NCI-H187 (cell line): Measurements from ENCODE around the gene ATE1.
A peak's percentile ranks its signal among the peaks of the same experiment; 100 is the strongest.
"Not testable (repeated sequence)": the region's sequence is repeated elsewhere in the genome, so short reads cannot be mapped to it uniquely, and the experiment has no call there.

Experiments used
- DNase-seq, 2 experiments: peaks; one replicate each; lab custom pipeline; 2025; lab: John Stamatoyannopoulos, UW

The ATE1 gene

DNA sequence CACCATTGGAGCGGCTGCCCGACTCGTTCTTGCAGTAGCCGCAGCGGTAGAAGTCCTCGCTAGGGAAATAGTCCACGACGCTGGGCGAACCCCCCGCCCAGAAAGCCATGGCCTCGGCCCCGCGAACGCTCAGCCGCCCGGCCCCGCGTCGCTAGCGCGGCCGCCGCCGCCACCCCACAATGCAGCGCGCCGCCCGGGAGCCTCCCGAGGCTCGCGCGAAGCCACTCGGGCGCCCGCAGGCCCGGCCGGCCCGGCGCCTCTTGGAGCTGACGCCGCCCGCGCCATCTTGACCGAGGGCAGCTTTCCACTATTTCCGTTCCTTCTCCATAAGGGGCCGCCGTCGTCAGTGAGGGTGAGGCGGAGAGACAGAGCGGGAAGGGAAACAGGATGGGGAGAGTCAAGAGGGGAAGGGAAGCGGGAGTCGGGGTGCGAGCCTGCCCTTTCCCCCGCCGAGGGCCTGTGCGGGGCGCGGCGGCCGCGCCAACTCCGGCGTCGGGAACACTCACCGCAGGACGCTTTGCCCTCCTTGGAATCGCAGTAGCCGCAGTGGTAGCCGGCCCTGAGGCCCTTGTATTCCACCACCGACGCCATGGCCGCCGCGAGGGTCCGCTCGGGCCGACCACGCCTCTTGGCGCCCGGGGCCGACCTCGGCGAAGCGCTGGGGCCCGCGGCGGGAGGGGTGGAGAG lies at the start of gene ATE1:
Gene ATE1 (minus strand): TSS at position 191 of the 687 bp plus-strand sequence. CDS start 82 bp downstream, at position 109.
- peak; percentile 42 to 78 for DNase-seq

DNA sequence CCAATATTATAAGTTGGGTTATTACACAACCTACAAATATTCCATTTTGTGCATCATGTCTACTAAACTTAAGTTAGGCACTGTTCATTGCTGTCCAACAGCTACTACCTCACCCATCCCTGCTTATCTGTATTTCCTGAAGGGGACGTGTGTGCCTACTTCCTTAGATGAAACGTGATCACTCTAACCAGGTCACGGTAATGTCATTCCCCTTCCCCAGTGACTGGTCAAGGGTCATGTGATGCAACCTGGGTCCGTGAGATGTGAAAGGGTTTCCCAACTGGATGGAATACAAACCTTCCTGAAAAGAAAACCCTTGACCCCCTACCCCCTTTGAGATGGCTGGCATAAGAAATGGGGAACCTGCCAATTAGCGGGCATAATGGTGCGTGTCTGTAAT lies 48.8 kb upstream of the ATE1 start:
- DNase-seq = no peak

DNA sequence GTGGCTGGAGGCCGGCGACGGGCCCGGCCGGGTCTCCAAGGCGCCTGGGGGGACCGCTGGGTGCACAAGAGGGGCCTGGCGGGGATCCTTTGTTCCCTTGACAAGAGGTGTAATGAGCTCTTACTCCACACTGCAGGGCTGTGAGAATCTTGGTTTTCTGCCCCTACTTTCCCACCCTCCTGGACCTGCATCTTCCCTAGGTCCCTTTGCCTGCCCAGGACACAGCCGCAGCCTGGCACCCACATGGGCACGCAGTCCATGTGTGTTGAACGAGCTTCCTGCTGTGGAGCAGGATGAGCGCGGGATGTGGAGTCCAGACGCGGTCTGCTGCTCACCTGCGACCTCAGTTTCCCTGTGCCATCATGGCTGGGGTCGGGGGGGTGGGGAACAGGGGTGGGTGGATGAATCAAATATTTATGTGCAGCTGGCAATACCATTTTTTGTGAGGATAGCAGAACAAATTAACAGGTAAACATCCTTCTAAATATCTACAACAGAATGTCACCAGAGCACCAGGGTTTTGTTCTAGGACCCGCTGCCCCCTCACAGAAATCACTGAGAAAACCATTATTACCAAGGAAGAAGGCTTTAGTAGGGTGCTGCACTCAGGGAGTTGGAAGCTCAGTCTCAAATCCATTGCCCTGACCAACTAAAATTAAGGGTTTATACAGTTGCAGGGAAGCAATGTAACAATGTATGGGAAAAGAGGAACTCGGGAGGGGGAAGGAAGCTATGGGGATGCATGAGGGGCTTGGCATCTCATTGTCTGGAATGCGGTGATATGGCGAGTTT lies 47.7 kb upstream of the ATE1 start:
- no peak for DNase-seq

DNA sequence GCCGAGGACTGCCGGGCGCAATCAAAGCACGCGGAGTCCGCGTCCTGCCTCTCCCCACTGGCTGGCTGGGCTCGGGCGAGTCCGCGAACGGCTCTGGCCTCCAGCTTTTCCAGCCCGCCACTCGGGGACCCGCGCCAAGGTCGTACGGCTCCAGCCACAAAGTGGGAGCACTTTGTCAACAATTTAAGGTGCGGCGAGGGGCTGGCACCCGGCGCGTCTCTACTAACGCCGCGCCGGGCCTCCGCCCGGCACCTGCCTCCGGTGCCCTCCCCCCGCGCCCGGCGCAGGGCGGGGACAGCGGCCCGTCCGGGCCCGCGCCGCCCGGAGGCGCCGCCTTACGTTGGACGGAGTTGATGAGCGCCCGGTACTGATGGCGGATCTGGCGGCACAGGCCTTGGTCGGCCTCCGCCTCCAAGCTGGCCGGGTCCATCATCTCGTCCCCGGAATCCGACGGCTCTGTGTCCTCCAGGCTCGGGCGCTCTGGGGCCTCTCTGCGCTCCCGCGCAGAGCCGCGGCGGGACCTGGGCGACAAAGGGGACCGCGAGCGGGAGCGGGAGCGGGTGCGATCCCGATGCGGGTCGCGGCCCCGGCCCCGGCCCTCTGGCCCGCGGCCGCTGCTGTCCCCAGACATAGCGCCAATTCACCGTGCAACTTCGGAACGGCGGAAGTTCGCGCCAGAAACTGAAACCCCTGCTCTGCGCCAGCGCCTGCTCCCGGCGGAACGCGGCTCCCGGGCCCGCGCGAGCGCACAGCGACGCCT lies 46.9 kb upstream of the ATE1 start, which contains the start of gene NSMCE4A:
Gene NSMCE4A (minus strand): TSS at position 683 of the 760 bp plus-strand sequence. CDS start 52 bp downstream, at position 631.
- DNase-seq = peak; percentile 37 to 46

DNA sequence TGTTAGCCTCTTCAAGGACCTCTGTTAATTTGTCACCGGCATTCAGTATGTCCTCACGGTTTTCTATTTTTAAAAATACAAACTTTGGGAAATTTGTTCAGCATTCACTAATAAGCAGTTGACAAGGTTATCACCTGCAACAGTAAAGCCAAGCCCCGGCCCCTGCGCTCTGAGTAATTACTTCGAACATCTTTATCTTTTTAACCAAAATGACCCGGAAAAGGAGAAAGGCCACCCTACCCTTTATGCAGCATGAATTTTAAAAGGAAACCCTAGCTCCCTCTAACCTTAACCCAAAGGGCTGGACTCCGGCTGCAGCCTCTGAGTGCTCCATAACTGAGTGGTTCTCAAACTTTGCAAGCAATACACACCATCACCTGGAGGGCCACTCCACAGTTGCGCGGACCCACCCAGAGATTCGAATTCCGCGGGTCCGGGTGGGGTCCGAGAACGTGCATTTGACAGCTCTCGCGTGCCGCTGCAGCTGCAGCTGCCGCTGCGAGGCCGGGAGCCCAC lies 46.2 kb upstream of the ATE1 start:
- DNase-seq = no peak

DNA sequence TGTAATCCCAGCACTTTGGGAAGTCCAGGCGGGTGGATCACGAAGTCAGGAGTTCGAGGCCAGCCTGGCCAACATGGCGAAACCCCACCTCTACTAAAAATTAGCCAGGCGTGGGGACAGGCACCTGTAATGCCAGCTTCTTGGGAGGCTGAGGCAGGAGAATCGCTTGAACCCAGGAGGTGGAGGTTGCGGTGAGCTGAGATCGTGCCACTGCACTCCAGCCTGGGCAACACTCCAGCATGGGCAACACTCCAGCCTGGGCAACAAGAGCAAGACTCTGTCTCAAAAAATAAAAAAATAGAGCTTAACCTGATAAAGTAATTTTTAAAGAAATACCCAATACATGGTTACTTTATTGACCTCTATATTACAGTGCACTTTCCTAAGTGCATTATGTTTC lies 41.3 kb upstream of the ATE1 start:
- DNase-seq = not testable (repeated sequence)

DNA sequence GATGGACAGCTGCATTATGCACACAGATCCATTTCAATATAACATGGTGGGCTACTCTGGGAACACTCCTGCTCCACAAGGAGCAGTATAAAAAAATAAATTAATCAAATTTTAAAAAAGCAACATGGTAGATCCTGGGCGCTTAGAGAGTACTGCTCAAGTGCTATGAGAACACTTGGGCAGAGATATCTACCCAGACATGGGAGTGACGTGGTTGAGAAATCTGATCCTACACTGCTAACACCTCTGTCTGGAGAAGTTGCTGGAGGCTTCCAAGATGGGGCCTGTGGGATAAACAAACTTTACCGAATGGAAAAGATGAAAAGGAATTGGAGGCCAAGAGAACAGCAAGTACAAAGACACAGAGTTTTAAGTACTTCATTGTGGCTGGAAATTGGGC lies 38.2 kb upstream of the ATE1 start:
- DNase-seq = no peak

DNA sequence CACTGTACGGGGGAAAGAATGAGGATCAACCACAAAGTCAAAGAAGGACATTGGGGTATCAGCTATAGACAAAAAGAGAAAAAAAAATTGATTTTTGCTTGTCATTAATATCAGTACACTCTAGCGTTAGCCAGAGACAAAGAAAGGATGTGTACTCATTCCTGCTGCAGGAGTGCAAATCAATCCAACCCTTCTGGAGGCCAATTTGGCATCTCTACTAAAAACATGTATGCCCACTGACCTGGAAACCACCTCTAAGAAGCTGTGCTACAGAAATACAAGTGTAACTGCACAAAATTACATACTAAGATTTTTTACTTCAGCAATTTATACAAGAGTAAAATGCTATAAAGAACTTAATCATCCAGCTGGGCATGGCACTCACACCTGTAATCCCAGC lies 33.6 kb upstream of the ATE1 start:
- DNase-seq = no peak

DNA sequence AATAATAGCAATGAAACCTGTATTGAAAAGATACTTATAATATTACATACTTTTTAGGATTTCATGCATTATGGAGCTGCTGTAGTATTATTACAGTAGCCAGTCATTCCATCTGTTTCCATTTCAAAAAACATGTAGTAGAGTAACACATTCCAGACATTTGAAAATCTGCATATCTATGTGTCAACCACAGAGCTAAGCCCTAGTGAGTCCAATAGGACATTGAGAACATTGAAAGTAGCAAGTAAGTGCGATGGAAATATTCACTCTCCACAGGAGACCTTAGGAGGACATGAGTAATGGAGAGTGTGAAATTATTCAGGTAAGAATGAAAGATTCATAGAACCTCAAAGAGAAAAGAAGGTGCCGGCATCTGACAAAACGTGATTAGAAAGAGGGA lies 31.8 kb upstream of the ATE1 start:
- DNase-seq = no peak

DNA sequence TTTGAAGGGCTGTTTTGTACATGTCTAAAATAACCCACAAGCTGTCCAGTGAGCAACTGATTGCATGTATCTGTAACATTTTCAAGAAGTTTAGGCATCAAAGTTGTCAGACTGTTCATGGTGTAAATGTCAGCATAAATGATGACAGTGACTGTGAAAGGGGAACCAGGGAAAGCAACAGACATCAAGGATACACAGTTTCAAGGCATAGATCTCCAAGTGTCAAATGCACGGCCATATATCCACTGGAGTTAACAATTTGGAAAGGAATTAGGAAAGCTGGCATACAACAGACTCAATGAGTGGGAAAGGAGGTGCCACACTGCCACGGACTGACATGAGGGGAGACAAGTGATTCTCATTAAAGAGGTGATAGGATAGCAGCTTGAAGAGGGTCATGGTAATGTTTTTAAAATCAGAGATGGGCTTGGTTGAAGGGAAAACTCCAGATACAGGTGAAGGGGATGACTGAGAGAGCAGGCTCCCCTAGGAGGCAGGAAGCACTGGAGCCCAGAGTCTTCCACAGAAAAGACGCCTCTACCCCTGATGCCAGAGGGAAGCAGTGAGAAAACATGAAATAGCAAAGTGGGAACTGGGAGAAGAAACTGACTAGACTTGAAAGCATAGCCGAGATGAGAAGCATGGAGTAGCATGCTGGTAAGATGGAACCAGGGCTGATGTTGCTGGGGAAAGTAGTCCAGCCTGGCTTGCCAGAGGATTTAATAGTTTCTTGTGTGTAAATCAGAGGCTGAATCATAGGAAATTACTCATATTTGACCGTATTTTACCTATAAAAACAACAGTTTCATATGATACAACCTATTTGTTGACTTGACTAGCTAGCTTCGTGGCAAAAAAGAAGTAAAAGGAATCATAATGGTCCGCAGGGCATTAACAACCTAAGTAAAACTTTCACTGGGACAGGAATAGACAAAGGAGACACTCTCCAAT lies 28.6 kb upstream of the ATE1 start:
- DNase-seq = no peak

DNA sequence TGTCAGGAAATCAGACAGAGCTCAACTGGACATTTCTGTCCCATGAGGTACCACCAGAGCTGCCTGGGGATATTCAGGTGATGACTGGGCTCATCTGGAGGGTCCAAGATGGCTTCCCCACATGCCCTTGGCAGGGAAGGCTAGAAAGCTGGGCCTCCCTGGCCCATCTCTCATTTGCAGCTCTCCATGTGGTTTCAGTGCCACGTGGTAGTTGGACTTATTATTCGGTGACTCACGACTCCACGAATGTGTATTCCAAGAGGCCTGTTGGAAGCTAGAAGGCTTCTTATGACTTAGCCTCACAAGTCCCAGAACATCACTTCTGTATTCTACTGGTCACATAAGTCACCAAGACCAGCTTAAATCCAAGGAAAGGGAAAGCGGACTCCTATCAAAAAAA lies 24.4 kb upstream of the ATE1 start:
- DNase-seq = no peak

DNA sequence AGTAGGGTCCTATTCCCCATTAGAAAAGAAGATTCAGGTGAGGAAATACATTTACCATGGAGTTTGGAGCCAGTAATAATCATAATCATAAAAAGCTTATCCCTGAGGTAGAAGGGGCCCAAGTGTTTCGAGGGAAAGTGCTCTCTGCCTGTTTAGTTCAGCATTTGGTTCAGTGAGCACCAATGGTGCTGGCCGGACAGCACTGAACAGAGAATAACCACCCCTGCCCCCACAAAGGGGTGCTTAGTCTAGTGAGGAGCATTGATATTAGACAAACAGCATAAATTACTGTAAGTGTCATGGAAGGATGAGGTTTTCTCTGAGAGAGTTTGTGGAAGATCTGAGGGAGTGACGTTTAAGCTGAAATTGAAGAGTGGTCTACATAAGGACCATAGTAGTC lies 21.6 kb upstream of the ATE1 start:
- no peak for DNase-seq

DNA sequence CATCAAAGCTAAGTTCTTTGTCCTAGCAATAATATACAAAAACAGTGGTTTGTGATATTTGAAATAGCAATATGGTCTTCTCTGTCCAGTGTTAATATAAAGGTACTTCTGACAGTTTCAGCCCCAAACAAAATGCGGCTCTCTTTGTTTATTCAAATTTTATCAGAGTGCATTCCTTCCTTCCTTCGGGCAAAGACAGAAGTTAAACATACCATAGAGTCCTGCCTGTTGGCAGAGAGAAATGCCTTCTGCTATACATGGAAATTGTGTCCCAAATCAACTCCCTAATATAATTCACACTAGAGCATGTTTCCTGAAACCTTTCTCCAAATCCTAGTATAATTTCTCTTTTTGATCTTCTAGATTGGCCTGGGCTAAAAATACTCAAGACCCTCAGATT lies 21.2 kb upstream of the ATE1 start:
- DNase-seq = no peak

DNA sequence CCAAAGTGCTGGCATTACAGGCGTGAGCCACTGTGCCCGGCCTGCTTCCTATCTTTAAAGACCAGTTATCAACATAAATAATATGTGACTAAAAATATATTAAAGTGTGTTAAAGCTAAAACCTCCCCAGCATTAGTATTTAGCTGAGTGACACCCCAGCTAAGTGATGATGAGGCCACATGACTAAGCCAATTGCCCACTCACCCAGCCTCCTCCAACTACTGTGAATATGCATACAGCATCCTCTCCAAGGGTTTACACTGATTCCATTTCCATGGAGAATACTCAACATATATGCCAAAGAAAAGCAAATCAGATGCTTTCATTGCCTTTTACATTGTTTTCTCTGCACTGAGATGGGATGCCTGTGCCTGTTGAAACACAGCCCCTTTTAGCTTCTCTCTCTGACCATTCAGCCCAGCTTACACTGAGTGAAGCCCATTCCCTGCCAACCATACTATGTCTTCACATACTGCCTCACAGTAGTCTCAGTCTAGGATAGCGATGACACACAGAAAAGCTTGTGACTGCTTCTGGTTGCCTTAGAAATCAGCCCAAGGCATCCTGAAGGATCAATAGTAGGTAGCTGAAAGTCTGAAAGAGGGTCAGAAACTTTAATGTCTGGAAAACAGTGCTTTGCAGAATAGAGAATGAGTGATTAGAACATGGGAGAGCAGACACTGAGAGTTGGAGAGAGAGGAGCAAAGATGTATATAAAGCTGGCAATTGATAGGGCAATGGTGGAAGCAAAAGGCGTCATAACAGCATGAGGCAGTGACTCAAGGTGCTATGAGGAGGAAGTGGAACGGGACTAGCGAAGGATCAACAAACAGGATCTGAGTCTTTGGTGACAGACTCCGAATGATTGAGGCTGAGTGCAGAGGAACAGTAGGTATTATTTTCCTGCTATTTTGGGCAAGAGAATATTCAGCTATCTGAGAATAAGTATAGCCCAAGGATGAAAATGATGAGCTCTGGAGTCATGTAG lies 19.8 kb upstream of the ATE1 start:
- no peak for DNase-seq

DNA sequence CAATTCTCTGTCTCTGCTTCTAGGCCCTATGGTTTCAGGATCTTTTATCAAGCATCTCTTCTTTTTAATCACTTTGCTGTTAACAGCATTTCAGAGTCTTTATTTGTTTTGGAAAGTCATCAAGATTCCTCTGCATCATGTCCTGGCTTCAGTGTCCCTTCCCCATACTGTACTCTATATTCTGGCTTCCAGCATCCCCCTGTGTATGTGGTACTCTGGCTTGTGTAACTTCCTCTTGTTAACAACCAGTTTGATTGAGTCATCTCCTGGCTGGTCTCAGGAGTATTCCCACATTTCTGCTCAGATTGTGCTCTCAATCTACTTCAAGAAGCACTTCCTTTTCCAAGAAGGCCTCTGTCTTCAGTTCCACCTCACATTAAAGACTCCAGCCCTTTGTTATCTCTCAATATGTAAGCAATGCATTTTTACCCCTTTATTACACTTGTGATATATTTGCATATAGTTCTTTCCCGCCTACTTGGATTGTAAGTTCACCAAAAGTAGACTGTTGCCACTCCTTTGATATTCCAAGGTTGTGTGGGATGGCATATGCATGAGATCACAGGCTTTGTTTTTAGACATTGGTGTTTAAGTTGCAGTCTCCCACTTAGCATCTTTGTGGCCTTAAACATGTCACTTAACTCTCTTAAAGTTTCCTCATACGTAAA lies 15.1 kb upstream of the ATE1 start:
- no peak for DNase-seq

DNA sequence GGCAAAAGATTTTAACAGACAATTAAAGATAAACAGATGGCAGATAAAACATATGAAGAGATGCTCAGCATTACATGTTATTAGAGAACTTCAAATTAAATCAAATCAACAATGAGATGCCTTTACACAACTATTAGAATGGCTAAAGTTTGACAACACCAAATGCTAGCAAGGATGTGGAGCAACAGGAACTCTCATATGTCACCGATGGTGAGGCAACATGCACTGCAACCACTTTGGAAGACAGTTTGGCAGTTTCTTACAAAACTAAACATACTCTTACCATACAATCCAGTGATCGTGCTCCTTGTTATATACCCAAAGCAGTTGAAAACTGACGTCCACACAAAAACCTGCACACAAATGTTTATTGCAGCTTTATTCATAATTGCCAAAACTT lies 13.7 kb upstream of the ATE1 start:
- no peak for DNase-seq

DNA sequence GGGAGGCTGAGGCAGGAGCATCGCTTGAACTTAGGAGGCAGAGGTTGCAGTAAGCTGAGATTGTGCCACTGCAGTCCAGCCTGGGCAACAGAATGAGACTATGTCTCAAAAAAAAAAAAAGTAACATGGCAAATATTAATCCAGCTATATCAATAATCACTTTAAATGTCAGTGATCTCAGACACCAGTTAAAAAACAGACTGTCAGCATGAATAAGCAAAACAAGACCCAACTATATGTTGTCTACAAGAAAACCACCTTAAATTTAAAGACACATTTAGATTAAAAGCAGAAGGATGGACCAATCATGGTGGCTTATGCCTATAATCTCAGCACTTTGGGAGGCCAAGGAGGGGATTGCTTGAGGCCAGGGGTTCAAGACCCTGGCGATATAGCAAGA lies 8.5 kb upstream of the ATE1 start:
- DNase-seq = no peak

DNA sequence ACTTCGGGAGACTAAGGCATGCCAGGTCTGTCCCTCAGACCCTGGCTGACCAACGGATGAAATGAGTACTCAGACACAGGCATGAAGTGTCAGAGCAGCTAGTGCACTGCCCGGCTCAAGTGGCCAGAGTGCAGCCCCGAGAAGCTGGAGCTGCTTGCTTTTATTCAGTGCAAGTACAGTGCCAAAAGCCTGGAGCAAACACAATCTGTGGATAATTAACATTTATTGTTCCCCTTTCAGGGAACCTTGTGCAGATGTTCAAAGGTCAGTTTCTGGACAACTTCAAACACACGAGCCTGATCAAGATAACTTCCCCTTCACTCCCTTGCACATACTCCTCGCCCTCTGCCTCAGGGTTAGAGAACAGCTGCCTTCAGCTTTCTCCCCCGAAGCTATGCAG lies 7.9 kb upstream of the ATE1 start:
- no peak for DNase-seq

DNA sequence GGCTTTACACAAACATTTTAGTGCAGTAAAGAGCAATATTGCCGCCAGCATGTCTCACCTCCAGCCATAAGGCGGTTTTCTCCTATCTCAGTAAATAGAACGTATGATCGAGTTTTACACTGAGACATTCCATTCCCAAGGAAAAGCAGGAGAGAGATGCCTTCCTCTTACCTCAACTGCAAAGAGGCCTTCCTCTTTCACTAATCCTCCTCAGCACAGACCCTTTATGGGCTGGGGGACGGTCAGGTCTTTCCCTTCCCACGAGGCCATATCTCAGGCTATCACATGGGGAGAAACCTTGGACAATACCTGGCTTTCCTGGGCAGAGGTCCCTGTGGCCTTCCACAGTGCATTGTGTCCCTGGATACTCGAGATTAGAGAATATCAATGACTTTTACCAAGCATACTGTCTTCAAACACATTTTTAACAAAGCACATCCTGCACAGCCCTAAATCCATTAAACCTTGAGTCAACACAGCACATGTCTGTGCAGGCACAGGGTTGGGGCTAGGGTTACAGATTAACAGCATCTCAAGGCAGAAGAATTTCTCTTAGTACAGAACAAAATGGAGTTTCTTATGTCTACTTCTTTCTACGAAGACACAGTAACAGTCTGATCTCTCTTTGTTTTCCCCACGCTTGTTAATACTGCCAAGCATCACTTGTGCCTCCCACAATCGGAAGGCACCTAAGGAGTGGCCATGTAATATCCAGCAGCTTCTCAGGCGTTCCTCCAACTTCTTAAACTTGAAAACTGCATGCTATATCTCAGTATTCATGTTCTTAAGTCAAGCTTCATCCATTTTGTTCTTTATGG lies 2.6 kb upstream of the ATE1 start:
- not testable (repeated sequence) for DNase-seq
